GOT3 (cell line): ENCODE data around the gene G6PC2.

Source experiments
- DNase-seq: peaks from one replicate; lab custom pipeline; 2025; ENCODE audit warnings: mixed read lengths; lab: John Stamatoyannopoulos, UW

Gene G6PC2

GRCh38 chr2:168948621-168949212 is 47.6 kb downstream of the G6PC2 start:
- DNase-seq = no peak

GRCh38 chr2:168949324-168949723 is 48.2 kb downstream of the G6PC2 start:
- no peak for DNase-seq

- no peak for DNase-seq
Measured at GRCh38 chr2:168951871-168952270, 50.8 kb downstream of the G6PC2 start.

- DNase-seq = no peak
Measured at GRCh38 chr2:168952424-168952823, 51.3 kb downstream of the G6PC2 start.

GRCh38 chr2:168954256-168954655 is 53.2 kb downstream of the G6PC2 start:
- DNase-seq = no peak

- DNase-seq = no peak
Measured at GRCh38 chr2:168955321-168955720, 54.2 kb downstream of the G6PC2 start.

- no peak for DNase-seq
Measured at GRCh38 chr2:168956392-168956791, 55.3 kb downstream of the G6PC2 start.
